GM19463 (cell line): ENCODE measurements around the gene WASF2.
"Not testable (repeated sequence)": the region's sequence is repeated elsewhere in the genome, so short reads cannot be mapped to it uniquely, and the experiment has no call there.

Experiments used
- ATAC-seq: cut with Tn5 transposase; IDR thresholded peaks from one replicate; pipeline ENCODE4 v1.9.1; 2021; ENCODE audit warnings: mild to moderate bottlenecking, moderate library complexity; ENCODE audit not compliant: unreplicated experiment

WASF2 gene, protein sequence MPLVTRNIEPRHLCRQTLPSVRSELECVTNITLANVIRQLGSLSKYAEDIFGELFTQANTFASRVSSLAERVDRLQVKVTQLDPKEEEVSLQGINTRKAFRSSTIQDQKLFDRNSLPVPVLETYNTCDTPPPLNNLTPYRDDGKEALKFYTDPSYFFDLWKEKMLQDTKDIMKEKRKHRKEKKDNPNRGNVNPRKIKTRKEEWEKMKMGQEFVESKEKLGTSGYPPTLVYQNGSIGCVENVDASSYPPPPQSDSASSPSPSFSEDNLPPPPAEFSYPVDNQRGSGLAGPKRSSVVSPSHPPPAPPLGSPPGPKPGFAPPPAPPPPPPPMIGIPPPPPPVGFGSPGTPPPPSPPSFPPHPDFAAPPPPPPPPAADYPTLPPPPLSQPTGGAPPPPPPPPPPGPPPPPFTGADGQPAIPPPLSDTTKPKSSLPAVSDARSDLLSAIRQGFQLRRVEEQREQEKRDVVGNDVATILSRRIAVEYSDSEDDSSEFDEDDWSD

GRCh38 chr1:27489973-27490741 lies at the start of gene WASF2:
WASF2 (minus strand) TSS chr1:27490167; CDS start chr1:27428890, 61,277 bp downstream.
- peak; percentile 77 for ATAC-seq

- ATAC-seq = no peak
Measured at GRCh38 chr1:27538793-27539192, 48.8 kb upstream of the WASF2 start.

GRCh38 chr1:27538305-27538676 lies 48.3 kb upstream of the WASF2 start:
- not testable (repeated sequence) for ATAC-seq

GRCh38 chr1:27536767-27537166 lies 46.8 kb upstream of the WASF2 start:
- no peak for ATAC-seq

DNA sequence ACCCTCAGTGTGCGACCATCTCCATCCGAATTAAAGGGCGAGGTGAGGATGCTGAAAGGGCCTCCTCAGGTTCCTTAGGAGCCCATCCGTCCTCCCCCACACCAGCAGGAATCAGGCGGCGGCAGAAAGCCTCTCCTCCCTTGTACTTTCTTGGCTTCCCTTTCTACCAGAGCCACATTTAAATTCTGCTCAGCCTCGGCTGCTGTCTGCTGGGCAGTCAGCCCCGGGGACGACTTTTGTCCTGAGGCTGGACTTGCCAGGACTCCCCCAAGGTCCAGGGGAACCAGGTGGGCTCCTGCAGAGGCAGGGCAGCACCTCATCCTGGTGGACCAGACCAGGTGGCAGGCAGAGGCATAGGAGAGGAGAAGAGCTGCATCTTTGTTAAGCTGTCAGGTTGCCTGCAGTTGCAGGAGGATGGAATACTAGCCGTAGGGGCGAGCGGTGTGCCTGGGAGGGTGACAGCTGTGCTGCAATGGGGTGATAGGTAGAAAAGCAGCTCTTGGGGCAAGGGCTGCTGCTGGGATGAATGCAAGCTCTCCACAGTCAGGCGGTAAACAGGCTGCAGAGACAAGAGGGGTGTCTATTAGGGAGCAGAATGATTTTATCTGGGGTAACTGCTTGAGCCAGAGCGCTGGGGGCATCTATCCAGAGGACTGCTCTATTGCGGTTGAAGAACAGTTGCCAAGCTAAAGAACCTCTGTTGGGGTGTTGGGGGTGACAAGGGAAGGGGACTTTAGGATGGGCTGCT lies 46.2 kb upstream of the WASF2 start:
- ATAC-seq = no peak

DNA sequence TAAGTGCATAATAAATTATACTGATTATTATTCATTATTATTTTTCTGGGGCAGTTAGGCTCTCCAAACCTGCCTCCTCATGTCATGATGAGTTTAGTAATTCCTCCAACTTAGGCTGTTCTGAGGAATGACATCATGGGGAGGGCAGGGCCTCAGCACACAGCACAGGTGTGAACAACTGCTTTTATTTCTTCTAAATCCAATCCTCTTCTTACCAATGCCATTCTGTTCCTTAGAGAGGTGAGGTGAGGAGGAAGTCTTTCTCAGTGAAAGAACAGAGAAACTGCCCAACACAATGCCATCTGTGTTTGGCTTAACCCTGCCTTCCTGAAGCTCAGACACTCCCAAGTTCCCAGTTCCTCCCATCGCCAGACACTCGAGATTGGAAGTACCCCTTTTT lies 45.4 kb upstream of the WASF2 start:
- ATAC-seq = no peak

GRCh38 chr1:27531959-27532685 lies 42.2 kb upstream of the WASF2 start:
- ATAC-seq = no peak

GRCh38 chr1:27530192-27530591 lies 40.2 kb upstream of the WASF2 start:
- ATAC-seq = no peak

DNA sequence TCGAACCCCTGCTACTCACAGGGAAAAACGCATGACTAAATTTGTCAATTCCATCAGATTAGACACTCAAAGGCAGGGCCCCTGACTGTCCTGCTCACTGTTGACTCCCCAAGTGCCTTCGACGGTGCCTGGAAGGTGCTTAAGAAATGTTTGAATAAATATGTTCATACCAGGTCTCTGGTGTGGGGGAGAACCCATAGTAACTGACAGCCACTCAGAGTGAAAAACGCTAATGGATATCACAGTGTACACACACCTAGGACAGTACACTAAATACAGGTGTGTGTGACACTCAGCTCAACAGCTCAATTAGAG lies 39.7 kb upstream of the WASF2 start:
- ATAC-seq = no peak

- no peak for ATAC-seq
Measured at GRCh38 chr1:27528818-27529703, 39.1 kb upstream of the WASF2 start.

GRCh38 chr1:27527890-27528817 lies 38.2 kb upstream of the WASF2 start:
- ATAC-seq = no peak

GRCh38 chr1:27527223-27527889 lies 37.4 kb upstream of the WASF2 start:
- no peak for ATAC-seq

DNA sequence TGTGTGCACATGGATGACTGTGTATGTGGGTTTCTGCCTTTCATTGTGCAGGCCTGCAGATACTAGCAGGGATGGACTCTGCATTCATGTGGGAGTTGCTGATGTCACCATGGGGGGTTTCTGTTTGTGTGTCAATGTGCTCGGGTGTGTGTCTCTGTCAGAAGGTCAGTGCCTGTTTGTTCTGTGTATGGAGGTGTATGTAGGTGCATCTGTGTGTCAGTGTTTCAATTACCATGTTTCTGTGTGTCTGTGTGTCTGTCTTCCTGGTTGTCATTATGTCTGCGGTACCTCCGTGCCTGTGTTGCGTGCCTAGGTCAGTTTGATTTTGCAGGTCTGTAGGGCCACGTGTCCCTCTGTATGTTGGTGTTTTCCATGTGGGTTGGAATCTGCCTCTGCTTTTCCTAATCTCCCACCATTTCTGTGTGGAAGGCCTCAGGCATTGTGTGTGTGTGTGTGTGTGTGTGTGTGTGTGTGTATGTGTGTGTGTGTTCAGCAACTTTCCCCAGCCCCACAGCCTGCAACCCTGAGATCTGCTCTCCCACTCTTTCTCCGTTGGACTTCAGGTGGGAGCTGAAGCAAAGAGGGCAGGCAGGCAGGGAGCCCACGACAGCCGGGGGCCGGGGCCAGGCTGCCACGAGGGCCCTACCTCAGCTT lies 36.7 kb upstream of the WASF2 start:
- ATAC-seq = no peak

DNA sequence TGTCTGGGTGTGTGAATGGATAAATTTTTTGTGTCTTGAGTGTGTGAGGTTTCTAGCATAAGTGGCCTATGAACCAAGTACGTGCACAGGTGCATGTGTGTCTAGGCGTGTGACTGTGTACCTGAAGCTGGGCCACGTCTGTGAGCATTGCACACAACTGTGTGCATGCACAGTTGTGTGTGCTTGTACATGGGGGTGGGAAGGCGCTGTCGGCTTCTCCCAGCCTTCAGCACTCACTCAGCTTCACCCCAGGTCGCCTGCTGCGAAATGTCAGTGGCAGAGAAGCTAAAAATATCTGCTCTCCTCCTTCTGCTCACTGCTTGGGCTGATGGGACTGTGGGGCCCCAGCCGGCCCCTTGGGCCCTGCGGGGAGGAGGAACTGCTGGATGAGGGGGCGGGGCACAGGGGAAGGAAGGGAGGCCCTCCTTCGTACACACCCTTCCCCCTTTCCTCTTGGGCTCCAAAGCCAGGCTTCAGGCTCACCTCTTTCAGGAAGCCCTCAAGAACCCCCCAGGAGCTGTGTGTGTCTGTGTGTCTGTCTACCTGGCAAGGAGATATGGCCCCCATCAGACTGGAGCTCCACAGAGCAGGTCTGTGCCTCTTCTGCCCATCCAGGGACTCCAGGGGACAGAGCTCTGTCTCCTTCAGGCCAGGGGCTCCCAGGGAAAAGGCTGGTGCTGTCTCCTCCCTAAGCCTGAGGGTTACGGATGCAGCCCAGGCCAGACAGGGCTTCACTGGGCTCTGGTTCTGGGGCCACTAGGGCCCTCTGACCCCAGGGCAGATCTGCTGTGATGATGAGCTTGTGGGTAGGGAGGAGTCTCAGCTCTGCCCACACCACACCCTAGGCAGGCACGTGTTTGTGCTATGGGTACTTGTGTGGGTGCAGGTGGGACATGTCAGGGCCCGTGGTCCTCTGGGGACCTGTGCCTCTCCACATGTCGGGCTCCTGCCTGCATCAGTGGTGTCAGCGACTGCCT lies 35.6 kb upstream of the WASF2 start:
- peak; percentile 61 for ATAC-seq

DNA sequence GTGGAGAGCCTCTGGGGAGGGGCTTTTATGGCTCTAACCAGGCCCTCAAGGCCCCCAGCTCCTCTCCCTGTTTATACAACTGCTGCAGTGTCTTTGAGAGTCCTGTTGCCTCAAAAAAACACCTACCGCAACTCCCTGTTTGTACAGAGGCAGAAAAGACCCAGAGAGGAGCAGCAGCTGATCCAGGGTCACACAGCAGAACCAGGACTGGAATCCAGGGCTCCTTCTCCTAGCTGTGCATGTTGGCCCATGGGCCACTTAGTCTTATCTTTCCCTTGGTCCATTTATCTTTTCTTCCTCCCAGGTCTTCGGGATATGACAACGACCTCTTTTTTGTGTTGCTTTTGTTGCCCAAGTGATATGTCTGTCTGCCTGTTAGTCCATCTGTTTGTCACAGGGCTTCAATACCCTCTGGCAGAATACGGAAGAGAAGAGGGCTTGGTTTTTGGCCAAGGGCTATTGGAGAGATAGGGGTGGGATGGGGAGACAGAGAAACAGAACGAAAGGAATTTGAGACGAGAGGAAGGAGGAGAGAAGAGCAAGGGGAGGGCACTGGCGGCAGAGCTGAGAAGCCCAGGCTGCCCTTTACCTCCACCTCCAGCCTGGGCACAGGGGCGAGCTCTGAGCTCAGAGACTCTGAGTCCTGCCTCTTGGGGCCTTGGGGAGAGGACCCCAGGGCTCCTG lies 33.5 kb upstream of the WASF2 start:
- ATAC-seq = no peak
